OCI-M2 (cell line): ENCODE results near the gene MYCN.
"Not testable (repeated sequence)": the region's sequence is repeated elsewhere in the genome, so short reads cannot be mapped to it uniquely, and the experiment has no call there.

Source experiments
- DNase-seq: peaks from one replicate; lab custom pipeline; 2025; ENCODE audit not compliant: unreplicated experiment; lab: John Stamatoyannopoulos, UW

The MYCN gene

GRCh38 chr2:15956751-15957736, 16.7 kb downstream of the MYCN start:
- DNase-seq = no peak

DNA sequence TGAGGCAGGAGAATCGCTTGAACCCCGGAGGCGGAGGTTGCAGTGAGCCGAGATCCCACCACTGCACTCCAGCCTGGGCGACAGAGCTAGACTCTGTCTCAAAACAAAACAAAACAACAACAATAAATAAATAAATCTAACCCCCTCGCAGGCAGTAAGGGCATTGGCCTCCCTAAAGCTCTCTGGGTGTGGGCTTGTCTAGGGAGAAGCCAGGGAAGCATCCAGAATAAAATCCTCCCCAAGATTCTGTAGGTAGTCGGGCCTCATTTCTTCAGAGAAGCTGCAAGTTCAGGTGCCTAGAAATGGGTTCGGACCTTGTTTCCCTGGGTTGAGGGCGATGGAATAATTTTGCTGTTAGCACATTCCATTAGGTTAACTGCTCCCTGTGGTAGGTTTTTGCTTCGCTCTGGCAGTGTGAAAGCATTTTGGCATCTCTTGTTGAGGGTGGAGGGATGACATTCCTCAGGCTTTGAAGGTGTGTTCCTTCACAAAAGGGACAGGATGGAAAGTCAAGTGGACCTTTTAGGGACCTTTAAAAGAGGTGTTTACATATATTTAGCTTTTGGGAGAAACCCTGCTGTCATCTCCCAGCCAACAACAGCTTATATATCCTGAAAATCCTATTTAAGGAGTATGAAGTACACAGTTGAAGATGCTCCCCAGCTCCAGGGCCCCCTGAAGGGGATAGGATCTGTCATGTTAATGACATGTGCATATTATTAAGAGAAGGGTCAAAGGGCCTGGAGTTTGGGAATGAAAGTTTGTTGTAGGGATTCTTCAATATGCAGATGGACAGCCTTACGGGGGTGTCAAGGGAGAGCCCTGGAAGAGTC, 17.7 kb downstream of the MYCN start:
- no peak for DNase-seq

- DNase-seq = no peak
These were observed 19.2 kb downstream of the MYCN start for GRCh38 chr2:15959331-15960153.

GRCh38 chr2:15960154-15960520, 19.8 kb downstream of the MYCN start:
- not testable (repeated sequence) for DNase-seq

DNA sequence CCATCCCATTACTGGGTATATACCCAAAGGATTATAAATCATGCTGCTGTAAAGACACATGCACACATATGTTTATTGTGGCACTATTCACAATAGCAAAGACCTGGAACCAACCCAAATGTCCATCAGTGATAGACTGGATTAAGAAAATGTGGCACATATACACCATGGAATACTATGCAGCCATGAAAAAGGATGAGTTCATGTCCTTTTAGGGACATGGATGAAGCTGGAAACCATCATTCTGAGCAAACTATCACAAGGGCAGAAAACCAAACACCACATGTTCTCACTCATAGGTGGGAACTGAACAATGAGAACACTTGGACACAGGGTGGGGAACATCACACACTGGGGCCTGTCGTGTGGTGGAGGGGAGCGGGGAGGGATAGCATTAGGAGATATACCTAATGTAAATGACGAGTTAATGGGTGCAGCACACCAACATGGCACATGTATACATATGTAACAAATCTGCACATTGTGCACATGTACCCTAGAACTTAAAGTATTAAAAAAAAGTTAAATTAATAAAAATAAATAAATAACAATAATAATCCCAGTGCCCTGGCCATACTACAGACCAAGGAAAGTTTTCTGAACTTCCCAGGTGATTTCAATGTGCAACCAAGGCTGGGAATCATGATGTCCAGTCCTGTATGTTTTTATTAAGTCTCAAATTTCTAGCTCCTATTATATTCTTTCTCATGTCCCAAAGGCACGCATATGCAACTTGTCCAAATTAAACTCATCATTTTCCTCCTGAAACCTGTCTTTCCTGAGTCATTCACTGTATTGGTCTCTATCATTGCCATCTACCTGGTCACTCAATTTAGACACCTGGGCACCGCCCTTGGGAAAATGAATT, 23.0 kb downstream of the MYCN start:
- DNase-seq = not testable (repeated sequence)

DNA sequence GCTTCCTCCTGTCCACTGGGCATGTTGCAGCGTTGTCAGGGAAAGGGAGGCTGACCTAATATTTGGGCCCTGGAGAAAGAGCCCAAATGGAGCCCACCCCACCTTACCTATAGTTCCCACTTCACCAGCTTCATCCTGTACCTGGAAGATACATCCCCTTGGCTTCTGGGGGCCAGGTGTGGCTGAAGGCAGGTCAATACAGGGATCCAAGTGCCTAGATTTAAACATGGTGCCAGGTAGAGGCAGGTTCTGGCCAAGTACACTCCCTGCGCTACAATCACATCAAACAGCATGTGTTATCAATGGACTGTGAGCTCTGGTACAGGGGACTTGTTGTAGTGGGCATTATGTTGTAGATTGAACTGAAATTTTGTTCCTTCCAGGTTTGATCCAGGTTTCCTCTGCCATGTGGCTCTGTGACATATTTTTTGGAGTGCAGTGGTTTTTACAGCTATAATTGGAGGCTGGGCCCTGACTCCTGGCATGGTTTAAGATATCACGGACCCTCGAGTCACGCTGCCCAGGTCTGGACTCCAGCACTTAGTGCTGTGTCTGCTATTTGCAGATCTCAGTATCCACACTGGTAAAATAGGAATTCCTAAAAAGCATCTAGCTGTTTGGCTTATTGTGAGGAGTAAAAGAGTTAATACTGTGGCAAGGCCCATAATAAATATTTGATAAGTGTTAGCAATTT, 23.8 kb downstream of the MYCN start:
- no peak for DNase-seq

GRCh38 chr2:15964936-15965563, 24.7 kb downstream of the MYCN start:
- no peak for DNase-seq

- no peak for DNase-seq
These were observed 25.2 kb downstream of the MYCN start for GRCh38 chr2:15965564-15966019.

DNA sequence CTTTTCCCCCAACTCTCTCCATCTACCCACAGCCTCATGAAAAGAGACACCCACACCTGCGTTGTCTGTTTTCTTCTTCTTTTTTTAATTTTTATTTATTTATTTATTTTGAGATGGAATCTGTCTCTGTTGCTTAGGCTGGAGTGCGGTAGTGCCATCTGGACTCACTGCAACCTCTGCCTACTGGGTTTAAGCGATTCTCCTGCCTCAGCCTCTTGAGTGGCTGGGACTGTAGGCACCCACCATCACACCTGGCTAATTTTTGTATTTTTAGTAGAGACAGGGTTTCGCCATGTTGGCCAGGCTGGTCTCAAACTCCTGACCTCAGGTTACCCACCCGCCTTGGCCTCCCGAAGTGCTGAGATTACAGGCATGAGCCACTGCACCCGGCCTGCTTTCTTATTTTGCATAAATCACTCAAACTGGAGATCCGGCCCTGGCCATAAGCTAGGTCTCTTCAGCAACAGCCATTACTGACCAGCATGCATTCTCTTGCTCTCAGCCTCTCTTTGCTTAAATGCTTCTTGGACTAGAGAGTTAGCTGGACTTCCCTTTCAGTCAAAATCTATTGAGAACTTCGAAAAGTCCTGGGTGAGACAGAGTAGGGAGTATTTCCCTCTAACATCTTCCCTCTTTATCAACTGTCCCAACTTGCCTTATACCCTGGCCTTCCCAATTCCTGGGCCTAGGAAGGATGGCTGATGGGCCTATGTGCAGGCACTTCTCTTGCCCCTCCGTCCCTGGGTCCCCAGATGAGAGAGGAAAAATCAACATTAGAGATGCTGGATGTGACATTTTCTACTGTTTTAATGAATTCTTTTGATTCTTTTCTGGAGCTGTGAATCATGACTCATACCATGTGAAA, 27.3 kb downstream of the MYCN start:
- no peak for DNase-seq

DNA sequence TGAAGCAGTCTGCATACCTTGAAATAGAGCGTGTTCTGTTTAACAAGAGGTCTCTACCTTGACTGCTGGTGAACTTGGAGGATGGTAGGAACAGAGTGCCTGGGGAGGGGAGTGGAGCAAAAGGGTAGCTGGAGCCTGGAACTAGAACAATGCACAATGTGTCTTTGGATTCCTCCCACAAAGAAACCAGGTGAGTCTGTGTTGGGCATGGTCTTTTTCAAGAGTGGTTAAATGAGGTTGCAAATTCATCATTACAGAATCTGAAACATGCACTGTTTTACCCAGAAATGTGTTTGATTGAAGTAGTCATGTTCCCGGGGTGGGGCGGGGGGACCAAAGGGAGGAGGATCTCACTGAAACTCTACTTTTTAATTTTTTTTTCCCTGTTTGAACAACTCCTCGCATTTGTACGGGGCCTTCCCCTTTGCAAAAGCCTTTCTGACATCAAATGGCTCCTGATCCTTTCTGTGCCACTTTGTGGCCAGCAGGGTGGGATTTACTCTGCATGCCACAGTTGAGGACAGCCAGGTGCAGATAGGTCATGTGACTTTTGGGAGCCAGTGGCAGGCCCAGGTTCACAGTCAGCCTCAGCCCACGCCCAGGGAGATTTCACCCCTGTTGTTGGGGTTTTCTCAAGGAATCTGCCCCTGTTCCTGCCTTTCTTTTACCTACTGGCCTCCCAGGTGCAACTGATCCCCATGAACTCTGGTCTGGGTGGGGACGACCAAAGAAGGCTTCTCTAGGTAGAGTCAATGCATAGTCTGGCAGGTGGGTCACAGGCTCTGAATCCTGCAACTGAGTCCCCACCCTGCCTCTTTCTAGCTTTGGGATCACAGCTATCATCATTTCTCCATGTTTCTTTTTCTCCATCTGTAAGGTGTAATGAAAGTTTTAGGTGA, 28.2 kb downstream of the MYCN start:
- no peak for DNase-seq

DNA sequence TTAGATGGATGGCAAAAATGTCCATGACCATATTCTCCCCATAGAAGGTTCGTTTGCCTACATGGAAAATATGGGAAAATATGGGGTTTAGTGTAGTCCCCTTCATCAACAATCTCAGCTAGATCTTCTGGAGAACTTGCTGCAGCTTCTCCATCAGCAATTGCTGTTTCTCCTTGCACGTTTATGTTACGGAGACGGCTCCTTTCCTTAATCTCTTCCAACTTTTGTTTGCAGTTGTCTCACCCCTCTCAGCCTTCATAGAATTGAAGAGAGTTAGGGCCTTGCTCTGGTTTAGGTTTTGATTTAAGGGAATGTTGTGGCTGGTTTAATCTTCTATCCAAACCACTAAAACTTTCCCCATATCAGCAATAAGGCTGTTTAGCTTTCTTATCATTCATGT, 28.9 kb downstream of the MYCN start:
- DNase-seq = no peak

DNA sequence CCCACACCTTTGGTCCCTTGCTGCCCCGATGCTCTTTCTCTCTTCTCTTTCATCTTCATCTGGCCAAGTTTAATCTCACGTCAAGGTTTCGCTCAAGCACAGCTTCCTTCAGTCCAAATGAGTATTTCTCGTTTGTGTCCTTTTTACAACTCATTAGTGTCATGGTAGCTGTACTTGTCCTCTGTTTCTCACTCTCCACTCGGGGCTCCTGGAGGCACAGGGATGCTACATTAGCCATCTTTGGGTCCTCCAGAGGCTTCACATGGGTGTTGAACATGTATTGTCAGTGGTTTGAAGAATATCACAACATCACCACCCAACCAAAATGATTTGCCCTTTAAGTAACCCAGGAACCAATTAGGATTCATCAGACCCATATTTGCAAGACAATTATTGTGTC, 30.4 kb downstream of the MYCN start:
- DNase-seq = no peak

DNA sequence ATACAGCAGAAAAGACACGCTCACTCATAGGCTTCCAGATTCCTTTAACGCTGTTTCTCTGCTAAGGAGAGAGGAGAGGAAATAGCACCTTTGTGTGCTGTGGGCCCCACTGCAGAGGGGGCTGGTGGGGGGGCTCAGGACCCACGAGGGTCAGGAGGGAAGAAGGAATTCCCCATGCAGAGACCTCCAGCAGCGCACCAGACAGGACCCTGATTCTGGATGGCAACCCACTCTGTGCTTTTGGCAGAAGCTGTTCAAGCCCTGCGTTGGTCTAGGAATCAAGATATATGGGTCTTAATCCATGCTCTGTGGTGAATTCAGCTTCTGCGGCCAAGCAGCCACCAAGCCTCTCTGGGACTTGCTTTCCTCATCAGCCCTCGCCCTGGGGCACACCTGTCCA, 31.0 kb downstream of the MYCN start:
- DNase-seq = no peak

DNA sequence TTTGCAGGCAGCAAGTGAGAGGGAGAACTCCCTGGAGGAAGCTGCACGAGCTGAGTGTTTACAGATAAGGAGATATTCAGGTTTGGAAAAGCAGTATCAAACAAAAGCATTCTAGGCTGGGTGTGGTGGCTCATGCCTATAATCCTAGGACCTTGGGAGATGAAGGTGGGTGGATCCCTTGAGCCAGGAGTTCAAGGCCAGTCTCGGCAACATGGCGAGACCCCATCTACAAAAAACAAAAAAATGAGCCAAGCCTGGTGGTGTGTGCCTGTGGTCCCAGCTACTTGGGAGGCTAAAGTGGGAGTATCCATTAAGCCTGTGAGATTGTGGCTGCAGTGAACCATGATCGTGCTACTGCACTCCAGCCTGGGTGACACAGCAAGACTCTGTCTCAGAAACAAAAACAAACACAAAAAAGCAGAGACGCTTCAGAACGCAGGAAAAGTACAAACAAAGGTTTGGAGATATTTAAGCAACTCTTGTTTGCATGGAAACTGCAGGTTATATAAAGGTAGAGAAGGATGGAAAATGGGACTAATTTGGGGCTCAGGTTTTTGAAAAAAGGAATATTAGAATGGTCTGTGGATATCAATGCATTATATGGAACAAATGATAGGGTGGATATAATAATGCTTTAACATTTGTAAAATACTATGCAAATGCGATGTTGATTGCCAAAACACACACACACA, 31.6 kb downstream of the MYCN start:
- no peak for DNase-seq

GRCh38 chr2:15973481-15974401, 33.4 kb downstream of the MYCN start:
- no peak for DNase-seq
